ENCODE data around the gene ALG2. TPM values are rescaled to one million over a fixed set of nuclear protein-coding genes. Genes with fewer than 3 reads are reported as not detected.
A peak's percentile ranks its signal among the peaks of the same experiment; 100 is the strongest.

Gene ALG2
- total and polyA plus RNA-seq, 4 donors: 26.1 to 44.4 (median 37.1) TPM

GRCh38 chr9:99180199-99180598 lies 41.5 kb downstream of the ALG2 start:
- no peak for DNase-seq
- Histone ChIP-seq H3K4me3 (no peak overlapping the region), H3K9me3 (ENCODE audit: control insufficient read depth in 4 of 4, insufficient read depth in 3 of 4, low read length in 3 of 4) (no peaks in the 10 kb centered on the region), H3K36me3 (ENCODE audit: control insufficient read depth in 4 of 4, insufficient read depth in 4 of 4, low read length in 4 of 4) (no peaks in the 10 kb centered on the region), H3K9ac (ENCODE audit: insufficient read depth in 1 of 2, low read length in 2 of 2) (no peak overlapping the region), H3K27ac (ENCODE audit: low read depth in 1 of 2, low read length in 1 of 2) (no peak overlapping the region), H3K4me1 (ENCODE audit: control insufficient read depth in 5 of 5, insufficient read depth in 5 of 5, low read length in 5 of 5) (peaks cover 0 to 16% (median 5%) of the 10 kb centered on the region in 5 donors), H3K27me3 (ENCODE audit: control insufficient read depth in 3 of 3, insufficient read depth in 3 of 3, low read length in 2 of 3) (no peaks in the 10 kb centered on the region)
- 97 to 99% methylated on average over 1 of the region's 1 CpG for WGBS, 2 donors
- ATAC-seq (ENCODE audit: insufficient read depth, low FRiP score): no peak
- no peak for TF ChIP-seq CTCF (IDR thresholded peaks at IDR 0.05; ENCODE audit: control extremely low read depth, extremely low read depth)

- no peak for ATAC-seq (ENCODE audit: insufficient read depth, low FRiP score)
- 91 to 97% methylated on average over 17 of the region's 17 CpGs for WGBS, 2 donors
- DNase-seq: peak in 2 of 3 donors; percentile 33 to 49
- no peaks in the 10 kb centered on the region for H3K27me3 ChIP-seq (ENCODE audit: control insufficient read depth in 3 of 3, insufficient read depth in 3 of 3, low read length in 2 of 3)
- peaks cover 0 to 11% (median 0%) of the 10 kb centered on the region in 5 donors for H3K4me1 ChIP-seq (ENCODE audit: control insufficient read depth in 5 of 5, insufficient read depth in 5 of 5, low read length in 5 of 5)
- no peak for TF ChIP-seq CTCF (IDR thresholded peaks at IDR 0.05; ENCODE audit: control extremely low read depth, extremely low read depth)
- no peaks in the 10 kb centered on the region for H3K36me3 ChIP-seq (ENCODE audit: control insufficient read depth in 4 of 4, insufficient read depth in 4 of 4, low read length in 4 of 4)
- H3K9me3 ChIP-seq (ENCODE audit: control insufficient read depth in 4 of 4, insufficient read depth in 3 of 4, low read length in 3 of 4): no peaks in the 10 kb centered on the region
- no peak overlapping the region for H3K4me3 ChIP-seq
- no peak overlapping the region for H3K27ac ChIP-seq (ENCODE audit: low read depth in 1 of 2, low read length in 1 of 2)
- no peak overlapping the region for H3K9ac ChIP-seq (ENCODE audit: insufficient read depth in 1 of 2, low read length in 2 of 2)
These were observed 42.5 kb downstream of the ALG2 start for GRCh38 chr9:99178912-99179872.

DNA sequence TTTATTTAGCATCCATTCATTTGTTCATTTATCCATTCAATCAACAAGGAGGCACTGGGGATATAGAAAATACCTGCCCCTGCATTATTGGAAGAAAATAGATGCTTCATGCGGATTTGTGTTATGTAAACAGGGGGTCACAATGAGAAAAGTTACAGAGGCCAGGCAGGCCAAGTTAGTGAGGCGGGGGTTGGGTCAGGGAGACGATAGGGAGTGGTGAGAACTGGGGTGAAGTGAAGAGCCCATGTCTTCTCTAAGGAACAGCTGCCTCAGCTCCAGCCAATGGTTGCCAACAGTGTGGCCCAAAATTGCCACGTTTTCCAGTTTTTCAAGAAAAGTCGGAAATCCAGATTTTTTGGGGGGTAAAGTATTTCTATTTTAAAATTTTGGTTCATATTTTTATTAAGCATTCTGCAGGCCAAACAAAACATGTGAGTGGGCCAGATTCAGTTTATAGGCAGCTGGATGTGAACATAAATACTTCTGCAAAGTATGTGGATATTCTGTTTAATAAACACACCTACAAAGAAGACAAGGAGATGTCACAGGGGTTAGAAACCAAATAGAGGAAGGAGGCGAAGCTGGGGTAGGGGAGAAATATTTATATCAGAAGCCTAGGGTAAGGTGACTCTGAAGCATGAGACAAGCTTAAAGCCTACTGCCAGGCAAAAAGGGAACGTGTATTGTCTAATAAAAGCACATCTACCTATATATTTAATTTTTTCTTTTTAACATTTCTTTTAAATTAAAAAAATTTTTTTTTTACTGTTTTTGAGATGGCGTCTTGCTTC lies 44.0 kb downstream of the ALG2 start:
- H3K27me3 ChIP-seq (ENCODE audit: control insufficient read depth in 3 of 3, insufficient read depth in 3 of 3, low read length in 2 of 3): no peaks in the 10 kb centered on the region
- no peak for TF ChIP-seq CTCF (IDR thresholded peaks at IDR 0.05; ENCODE audit: control extremely low read depth, extremely low read depth)
- peaks cover 0 to 9% (median 0%) of the 10 kb centered on the region in 5 donors for H3K4me1 ChIP-seq (ENCODE audit: control insufficient read depth in 5 of 5, insufficient read depth in 5 of 5, low read length in 5 of 5)
- DNase-seq: no peak
- H3K9me3 ChIP-seq (ENCODE audit: control insufficient read depth in 4 of 4, insufficient read depth in 3 of 4, low read length in 3 of 4): no peaks in the 10 kb centered on the region
- no peak overlapping the region for H3K9ac ChIP-seq (ENCODE audit: insufficient read depth in 1 of 2, low read length in 2 of 2)
- no peak for ATAC-seq (ENCODE audit: insufficient read depth, low FRiP score)
- H3K36me3 ChIP-seq (ENCODE audit: control insufficient read depth in 4 of 4, insufficient read depth in 4 of 4, low read length in 4 of 4): no peaks in the 10 kb centered on the region
- H3K27ac ChIP-seq (ENCODE audit: low read depth in 1 of 2, low read length in 1 of 2): no peak overlapping the region
- H3K4me3 ChIP-seq: no peak overlapping the region
- WGBS, 2 donors: 92 to 94% methylated on average over 8 of the region's 8 CpGs
